ENCODE measurements around the gene RTN1.

- TF ChIP-seq CTCF (IDR thresholded peaks at IDR 0.05) = no peak
- no peak for TF ChIP-seq REST (IDR thresholded peaks at IDR 0.05; ENCODE audit: insufficient read depth in 1 of 2, low read depth in 2 of 2, low read length in 1 of 2)
Measured at GRCh38 chr14:59566725-59567124, 303.9 kb downstream of the RTN1 start.

Data from Panc1 (cell line).